HG03280 (cell line): ENCODE data around the gene GPA33.

Source experiments
- ATAC-seq: cut with Tn5 transposase; IDR thresholded peaks from one replicate; pipeline ENCODE4 v1.9.1; 2021; ENCODE audit warnings: mild to moderate bottlenecking, moderate library complexity; ENCODE audit not compliant: unreplicated experiment

The GPA33 gene

GRCh38 chr1:167118188-167118587, 28.0 kb upstream of the GPA33 start:
- no peak for ATAC-seq

- ATAC-seq, result no peak
These were observed 27.0 kb upstream of the GPA33 start for GRCh38 chr1:167117225-167117624.

- no peak for ATAC-seq
These were observed 26.0 kb upstream of the GPA33 start for GRCh38 chr1:167116174-167116573.

GRCh38 chr1:167115655-167116054, 25.5 kb upstream of the GPA33 start:
- ATAC-seq, result no peak

- no peak for ATAC-seq
These were observed 24.5 kb upstream of the GPA33 start for GRCh38 chr1:167114725-167115124.

GRCh38 chr1:167111868-167112709, 21.9 kb upstream of the GPA33 start:
- ATAC-seq, result no peak

GRCh38 chr1:167110586-167110985, 20.4 kb upstream of the GPA33 start:
- ATAC-seq, result no peak

GRCh38 chr1:167109125-167109524, 18.9 kb upstream of the GPA33 start:
- no peak for ATAC-seq

- ATAC-seq, result no peak
These were observed 17.3 kb upstream of the GPA33 start for GRCh38 chr1:167107456-167107855.

- ATAC-seq, result no peak
These were observed 15.9 kb upstream of the GPA33 start for GRCh38 chr1:167106119-167106461.

GRCh38 chr1:167105271-167106118, 15.3 kb upstream of the GPA33 start:
- no peak for ATAC-seq

- no peak for ATAC-seq
These were observed 14.1 kb upstream of the GPA33 start for GRCh38 chr1:167104256-167104633.

GRCh38 chr1:167102906-167103573, 12.9 kb upstream of the GPA33 start:
- ATAC-seq, result no peak

- ATAC-seq, result no peak
These were observed 11.6 kb upstream of the GPA33 start for GRCh38 chr1:167101754-167102153.

GRCh38 chr1:167100730-167101129, 10.6 kb upstream of the GPA33 start:
- no peak for ATAC-seq

- no peak for ATAC-seq
These were observed 9.7 kb upstream of the GPA33 start for GRCh38 chr1:167099851-167100250.

GRCh38 chr1:167095368-167095767, 5.2 kb upstream of the GPA33 start:
- ATAC-seq, result no peak

- ATAC-seq, result no peak
These were observed 4.5 kb upstream of the GPA33 start for GRCh38 chr1:167094690-167095089.

GRCh38 chr1:167093846-167094516, 3.8 kb upstream of the GPA33 start, which contains the start of gene STYXL2:
STYXL2 (plus strand) TSS chr1:167094075; CDS start chr1:167094850, 775 bp downstream.
- no peak for ATAC-seq

GRCh38 chr1:167092653-167093052, 2.5 kb upstream of the GPA33 start:
- ATAC-seq, result no peak

GRCh38 chr1:167089939-167090313, 251 bp downstream of the GPA33 start:
- no peak for ATAC-seq
